GM18868 (cell line): ENCODE measurements around the gene CD47.

Experiments used
- ATAC-seq: cut with Tn5 transposase; IDR thresholded peaks from one replicate; pipeline ENCODE4 v1.9.1; 2021; ENCODE audit warnings: mild to moderate bottlenecking, moderate library complexity; ENCODE audit not compliant: unreplicated experiment

The CD47 gene

DNA sequence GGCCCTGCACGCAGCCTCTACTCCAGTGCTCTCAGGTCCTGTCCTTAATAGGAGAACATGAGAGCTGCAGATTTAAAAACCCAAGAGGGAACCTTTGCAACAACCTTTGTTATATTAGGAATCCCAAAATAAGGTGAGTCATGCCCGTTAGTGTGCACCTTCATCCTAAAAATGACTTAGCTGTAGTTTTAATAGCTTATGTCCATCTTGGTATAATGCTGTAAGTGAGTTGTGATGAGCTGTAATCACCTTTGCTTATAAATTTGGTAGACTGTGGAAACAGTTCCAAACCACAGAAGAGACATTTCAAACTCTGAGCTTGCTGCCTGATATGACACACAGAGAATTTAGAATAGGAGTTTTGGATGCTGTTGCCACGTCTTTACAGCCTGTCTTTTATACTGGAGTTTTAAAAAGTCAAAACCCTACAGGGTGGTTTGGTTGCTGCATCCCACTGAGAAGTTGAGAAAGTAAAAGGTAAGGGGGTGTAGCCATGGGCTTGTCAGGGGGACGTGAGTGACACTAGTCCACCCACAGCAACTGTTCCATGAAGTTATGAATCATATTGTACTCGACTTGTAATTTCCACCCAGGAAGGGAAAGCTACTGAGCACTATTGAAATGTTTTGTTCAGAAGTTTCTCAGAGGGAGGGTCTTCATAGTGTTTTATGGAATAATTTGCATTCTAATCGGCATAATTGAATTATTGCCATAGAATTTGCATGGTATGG, 27.4 kb upstream of the CD47 start:
- no peak for ATAC-seq

- peak; percentile 73 for ATAC-seq
Measured at GRCh38 chr3:108117241-108117775, 26.5 kb upstream of the CD47 start.

DNA sequence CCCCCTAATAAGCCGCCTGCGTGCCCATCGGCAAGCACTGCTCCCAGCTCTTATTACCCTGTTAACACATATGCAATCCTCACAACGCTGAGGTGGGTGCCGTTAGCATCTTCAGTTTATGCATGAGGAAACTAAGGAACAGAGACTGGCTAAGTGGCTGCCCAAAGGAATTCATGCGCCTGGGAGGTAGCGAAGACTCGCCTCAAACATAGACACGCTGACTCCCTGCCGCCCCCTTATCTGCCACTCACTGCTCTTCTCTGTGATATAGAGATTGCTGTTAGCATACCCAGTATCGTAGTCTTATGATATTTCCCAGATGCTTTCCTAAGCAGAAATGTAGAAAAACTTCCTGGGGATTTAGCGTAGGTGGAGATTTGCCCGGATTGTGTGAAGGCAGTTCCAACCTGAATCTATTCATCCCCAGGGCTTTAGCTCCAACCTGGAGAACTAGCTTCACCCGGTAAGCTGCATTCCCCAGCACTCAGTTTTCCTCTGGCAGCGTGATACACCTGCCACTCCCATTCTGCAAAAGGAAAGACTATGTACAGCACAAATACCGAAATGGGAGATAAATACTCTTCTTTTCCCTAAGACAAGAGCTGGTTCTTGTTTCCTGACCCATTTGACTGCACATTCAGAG, 23.7 kb upstream of the CD47 start:
- ATAC-seq, result no peak

GRCh38 chr3:108113975-108114374, 23.1 kb upstream of the CD47 start:
- ATAC-seq, result no peak

DNA sequence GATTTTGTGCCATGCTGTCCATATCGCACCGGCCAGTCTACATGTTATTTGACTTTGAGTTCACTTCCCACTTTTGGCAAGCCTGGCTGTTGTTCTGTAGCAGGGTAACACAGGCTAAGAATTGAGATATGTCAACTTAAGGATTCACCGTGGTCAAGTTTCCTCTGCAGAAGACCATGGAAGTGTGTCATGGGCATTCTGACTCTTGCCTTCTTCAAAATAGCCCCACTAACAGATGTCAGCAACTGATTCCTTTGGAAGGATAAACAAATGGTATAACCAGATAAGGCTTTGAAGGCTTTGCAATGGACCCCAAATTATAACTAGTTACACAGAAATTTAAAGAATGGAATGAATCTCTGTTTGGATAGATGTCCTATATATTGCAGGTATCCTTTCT, 20.1 kb upstream of the CD47 start:
- no peak for ATAC-seq

GRCh38 chr3:108108416-108108815, 17.6 kb upstream of the CD47 start:
- ATAC-seq, result no peak

DNA sequence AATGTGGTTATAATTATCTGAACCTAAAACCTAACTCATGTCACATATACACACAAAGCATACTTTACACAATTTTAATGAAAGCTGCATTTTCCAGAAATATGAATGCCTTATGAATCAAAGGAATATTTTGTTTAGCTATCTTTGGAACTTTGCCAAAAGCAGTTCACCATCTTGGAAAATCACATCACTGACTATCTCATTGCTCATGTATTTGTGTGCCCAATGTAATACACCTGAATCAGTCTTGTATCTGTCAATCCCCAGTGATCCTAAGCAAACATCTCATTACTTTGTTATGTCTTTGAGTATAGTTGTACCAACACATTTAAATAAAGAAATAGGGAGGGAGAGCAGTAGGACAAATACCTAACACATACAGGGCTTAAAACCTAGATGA, 15.6 kb upstream of the CD47 start:
- ATAC-seq, result no peak

DNA sequence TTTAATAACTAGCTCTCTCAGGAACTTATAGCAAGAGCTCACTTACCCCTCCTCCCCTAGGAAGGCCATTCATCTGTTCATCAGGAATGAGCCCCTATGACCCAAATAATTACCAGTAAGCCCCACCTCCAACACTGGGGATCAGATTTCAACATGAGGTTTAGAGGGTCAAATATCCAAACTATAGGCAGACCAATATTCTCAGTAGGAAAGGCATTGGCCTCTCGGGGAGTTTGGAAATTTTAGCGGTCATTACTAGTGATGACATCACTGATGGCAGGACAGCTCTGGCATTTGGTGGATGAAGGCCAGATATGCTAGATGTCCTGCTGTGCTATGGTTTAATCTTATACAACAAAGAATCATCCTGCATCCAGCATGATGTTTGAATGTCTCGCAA, 15.2 kb upstream of the CD47 start:
- no peak for ATAC-seq

- no peak for ATAC-seq
Measured at GRCh38 chr3:108103886-108104797, 13.3 kb upstream of the CD47 start.

GRCh38 chr3:108103040-108103751, 12.4 kb upstream of the CD47 start:
- no peak for ATAC-seq

DNA sequence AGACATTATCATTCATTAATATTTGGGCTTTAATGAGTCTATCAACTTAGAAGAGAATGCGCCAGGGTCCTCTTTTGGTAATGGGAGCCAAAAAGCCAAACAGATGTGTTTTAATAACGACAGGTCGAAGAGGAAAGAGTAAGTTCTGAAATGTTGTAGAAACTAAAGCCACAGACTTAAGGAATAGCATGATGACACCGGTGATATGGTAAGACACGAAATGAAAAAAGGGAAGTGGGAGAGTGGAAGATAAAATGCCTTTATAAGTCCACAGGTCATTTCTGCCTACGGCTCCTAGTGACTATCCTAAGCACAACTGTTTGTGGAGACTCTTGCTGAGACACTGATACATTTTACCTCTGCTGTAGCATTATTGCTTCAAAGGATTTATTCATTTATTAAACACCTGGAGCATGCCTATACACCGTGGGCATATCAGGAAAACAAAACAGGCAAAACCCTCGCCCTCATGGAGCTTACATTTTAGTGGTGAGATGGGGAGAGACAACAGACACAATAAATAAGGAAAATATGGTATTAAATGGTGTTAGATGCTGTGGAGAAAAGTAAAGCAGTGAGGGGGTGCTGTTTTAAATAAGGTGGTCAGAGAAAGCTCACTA, 11.7 kb upstream of the CD47 start:
- peak; percentile 19 for ATAC-seq

DNA sequence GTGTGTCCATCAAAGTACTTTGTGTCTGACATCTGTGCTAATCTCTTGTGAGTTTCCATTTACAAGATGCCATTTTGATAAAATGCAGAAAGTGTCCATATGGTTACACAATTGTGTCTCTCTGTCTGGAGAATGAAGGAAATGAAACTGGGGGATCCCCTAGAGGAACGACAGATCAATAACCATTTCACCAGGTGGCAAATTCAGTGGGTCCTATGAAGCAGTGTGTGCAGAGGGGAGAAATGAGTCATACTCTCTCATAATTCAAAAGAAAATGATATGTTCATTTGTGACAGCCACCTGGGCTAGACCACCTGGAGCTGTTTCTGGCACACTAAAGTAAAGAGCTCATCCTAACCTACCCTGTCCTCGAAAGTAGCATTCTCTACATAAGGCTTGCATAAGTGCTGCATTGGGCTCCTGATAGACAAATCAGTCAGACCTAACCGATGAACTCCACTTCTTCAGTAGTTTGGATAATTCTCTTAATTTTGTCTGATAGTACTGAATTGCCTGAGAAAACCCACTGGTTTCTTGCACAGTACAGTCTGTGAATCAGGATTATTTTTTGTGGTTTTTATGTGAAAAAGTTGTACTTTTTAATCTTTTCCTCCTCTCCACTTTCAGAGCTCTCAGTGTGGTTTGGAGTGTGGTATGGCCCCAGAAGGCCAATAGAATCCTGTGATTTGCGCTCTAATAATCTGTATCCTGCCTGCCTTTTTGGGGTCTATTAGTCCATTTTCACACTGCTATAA, 10.3 kb upstream of the CD47 start:
- peak; percentile 91 for ATAC-seq

DNA sequence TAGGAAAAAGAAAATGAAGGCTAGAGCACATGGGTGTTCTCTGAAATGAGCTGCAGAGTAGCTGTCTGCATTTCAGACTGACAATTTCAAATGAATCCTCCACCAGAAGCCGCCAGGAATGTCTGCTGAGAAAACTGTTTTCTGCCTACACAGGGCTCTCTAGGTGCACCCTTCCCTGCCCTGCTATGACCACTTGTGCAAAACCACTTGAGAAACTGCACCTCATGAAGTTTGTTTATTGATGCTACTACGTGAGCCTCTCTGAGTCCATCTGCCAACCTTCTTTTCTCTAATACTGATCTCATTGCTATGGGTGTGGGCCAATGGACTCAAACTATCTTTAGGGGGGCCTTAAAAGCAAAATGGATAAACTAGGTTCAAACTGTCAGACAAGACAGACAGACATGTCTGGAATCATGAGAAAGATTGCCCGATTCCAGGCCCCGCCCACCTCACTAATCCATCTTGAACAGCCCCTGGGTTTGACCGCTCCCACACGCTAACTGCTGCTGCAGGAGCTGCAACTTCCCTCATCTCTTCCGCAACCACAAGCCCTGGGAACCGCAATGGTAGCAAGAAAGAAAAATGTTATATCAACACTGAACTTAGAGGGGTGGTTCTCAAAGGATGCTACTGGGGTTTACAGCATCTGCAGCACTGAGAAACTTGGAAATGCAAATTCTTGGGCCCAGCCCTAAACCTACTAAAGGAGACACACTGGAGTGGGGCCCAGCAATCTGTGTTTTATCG, 9.0 kb upstream of the CD47 start:
- ATAC-seq, result peak; percentile 13

- no peak for ATAC-seq
Measured at GRCh38 chr3:108099244-108099643, 8.4 kb upstream of the CD47 start.

DNA sequence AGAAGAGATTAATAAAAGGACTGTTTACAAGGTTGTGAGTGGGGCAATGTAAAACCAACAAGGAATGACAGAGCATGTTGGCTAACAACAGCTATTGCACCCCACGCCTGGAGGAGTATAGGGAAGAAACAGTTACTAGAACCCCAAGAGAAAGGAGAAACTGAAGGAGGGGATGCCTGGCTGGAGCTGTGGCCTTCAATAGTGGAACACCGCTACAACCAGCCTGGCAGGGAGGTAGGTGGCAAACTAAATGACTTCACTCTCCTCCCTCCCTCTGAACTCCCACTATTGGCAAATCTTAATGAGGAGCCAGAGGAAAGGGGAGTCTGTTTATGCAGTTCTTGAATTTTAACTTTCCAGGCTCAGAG, 7.2 kb upstream of the CD47 start:
- no peak for ATAC-seq

DNA sequence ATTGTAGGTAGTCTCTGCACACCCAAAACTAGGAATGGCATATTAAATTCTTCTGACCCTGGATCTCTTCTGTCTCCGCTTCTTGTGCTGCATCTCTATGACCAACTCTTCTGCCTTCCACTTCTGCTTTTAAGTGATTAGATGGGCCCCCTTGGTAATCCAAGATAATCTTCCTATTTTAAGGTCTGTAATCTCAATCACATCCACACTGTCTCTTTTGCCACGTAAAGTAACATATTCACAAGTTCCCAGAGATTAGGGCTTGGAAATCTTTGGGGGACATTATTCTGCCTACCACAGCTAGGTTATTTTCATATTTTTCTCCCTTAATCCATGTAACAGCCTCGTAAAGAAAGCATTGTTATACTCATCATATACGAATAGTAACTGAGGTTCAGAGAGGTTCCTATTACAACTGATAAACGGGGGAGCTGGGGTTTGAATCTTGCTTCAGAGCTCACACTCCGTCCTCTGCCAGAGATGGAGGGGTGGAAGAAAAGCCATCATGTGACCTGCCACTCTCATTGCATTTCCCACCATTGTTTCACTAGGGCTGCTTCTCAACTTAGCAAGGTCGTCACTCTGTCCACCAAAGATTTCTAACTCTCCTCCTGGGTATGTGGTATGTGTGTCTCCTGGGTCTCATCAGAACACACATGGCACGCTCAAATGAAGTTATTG, 6.6 kb upstream of the CD47 start:
- no peak for ATAC-seq

DNA sequence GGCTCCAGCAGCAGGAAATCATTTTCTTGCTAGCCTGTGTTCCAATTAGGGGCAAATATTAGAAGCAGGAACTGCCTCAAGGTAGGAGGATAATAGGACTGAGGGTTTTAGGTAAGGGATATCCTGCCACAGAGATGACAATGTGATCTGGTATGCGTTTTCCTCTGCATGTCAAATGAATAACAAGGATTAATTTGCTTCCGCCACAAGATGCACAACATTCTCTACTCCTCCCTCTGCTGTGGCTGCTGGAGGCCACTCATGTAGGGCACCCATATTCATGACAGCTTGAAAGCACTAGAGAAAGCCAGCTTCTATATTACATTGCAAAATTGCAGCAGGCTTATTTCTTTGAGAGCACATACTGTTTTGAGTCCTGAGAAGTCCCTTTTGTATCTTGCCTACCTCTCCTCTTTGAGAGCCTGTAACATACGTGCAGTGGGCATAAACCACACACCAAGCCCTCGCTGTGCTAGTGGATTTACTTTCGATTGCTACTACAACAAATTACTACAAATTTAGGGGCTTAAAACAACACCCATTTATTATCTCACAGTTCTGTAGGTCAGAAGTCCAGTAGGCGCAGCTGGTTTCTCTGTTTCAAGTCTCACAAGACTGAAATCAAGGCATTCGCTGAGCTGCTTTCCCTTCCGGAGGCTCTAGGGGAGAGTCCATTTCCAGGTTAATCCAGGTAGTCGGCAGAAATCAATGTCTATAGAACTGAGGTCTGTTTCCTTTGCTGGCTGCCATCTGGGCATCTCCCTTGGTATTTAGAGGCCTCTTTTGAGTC, 5.9 kb upstream of the CD47 start:
- ATAC-seq, result no peak

DNA sequence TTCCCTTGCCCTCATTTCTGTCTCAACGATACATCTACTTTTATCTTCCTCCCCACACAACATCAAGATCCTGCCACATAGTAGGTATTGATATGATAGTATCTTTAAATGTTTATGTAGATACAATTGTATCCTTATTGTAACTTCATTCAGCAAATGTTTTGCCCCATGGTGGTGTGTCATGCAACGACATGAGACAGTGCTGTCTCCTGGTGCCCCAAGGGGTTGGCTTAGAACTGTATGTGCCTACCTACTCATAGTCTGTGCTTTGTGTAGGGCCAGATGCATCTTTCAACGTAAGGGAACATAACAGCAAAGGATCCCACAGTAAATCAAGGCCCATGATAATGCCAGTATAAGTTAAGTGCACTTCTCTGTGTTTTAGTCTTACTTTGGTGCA, 2.8 kb upstream of the CD47 start:
- ATAC-seq, result no peak
